ENCODE results near the gene OR1L6. TPM values are rescaled to one million over a fixed set of nuclear protein-coding genes. Genes with fewer than 3 reads are reported as not detected.

OR1L6 gene
- polyA plus RNA-seq, 1 of the 3 experiments (the other 2 are of a cell fraction): not detected

DNA sequence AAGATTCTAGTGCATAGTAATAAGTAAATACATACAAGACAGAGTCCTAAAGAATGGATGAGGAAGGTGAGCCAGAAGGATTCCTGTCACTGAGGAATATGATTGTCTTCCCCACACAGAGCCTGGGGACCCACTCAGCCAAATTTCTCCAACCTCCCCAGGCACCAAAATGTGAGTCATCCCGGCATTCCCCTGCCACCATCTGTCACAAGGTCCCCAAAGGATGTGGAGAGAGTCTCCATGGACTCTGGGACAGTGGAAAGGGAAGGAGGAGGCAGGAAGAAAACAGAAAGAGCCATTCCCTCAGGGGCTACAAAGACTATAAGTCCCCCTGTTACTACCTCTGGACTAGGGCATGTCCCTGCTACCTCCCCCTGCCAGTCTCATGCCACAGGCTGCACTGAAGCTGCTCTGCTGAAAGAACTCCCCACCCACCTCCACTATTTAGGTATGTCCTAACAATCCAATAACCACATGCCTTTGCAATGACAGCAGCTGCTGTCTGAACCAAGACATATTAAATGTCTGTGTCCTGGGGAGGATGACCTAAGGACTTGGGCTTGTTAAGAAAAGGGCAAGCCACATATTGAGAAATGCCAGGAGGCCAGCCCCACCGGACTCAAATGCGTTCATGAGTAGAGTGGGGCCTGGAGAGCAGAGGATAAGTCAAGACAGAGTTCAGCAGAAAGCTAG is 36.0 kb downstream of the OR1L6 start:
- H3K9ac ChIP-seq: no peak overlapping the region
- DNase-seq: no peak
- no peak overlapping the region for H2AFZ ChIP-seq (ENCODE audit: low read depth)
- H4K20me1 ChIP-seq (ENCODE audit: insufficient read depth): no peaks in the 10 kb centered on the region
- no peaks in the 10 kb centered on the region for H3F3A ChIP-seq (replicated peaks; ENCODE audit: insufficient read depth)
- H3K27ac ChIP-seq (ENCODE audit: low read depth in 2 of 2, low read length in 1 of 2): no peak overlapping the region
- 8% methylated on average over 3 of the region's 3 CpGs for WGBS (ENCODE audit: low lambda C conversion rate)
- H3K9me2 ChIP-seq: no peaks in the 10 kb centered on the region
- H3K9me3 ChIP-seq: no peaks in the 10 kb centered on the region
- TF ChIP-seq ELF1 (IDR thresholded peaks at IDR 0.05) (no peak), TCF12 (IDR thresholded peaks at IDR 0.05) (peak; percentile 10; the same call in 1 of the 2 replicates)
- no peaks in the 10 kb centered on the region for H3K36me3 ChIP-seq (replicated peaks in 1 of 2; ENCODE audit: control insufficient read depth in 1 of 2, insufficient read depth in 2 of 2, low read length in 1 of 2)
- no peak overlapping the region for H3K4me3 ChIP-seq (ENCODE audit: low read depth in 2 of 2, low read length in 1 of 2)
- ChIA-PET POLR2A (no interaction called here), CTCF (no interaction called here)
- no peak overlapping the region for H3K4me2 ChIP-seq
- H3K4me1 ChIP-seq (ENCODE audit: control insufficient read depth in 1 of 2, insufficient read depth in 2 of 2, low read depth in 1 of 2, low read length in 1 of 2): no peaks in the 10 kb centered on the region
- no peaks in the 10 kb centered on the region for H3K79me2 ChIP-seq (ENCODE audit: insufficient read depth)
- no peaks in the 10 kb centered on the region for H3K27me3 ChIP-seq (ENCODE audit: insufficient read depth)

GRCh38 chr9:122779181-122779580 is 37.1 kb downstream of the OR1L6 start:
- no peaks in the 10 kb centered on the region for H3K9me3 ChIP-seq
- no peak overlapping the region for H2AFZ ChIP-seq (ENCODE audit: low read depth)
- POLR2A ChIA-PET: interaction anchor here (0.6 to 0.7 kb wide), 2 partner anchors 35 to 400 kb away, joined by 3 read pairs; no protein-coding TSS in a partner anchor
- WGBS (ENCODE audit: low lambda C conversion rate): 35% methylated on average over 3 of the region's 3 CpGs
- no peaks in the 10 kb centered on the region for H3K79me2 ChIP-seq (ENCODE audit: insufficient read depth)
- no peaks in the 10 kb centered on the region for H3K9me2 ChIP-seq
- no peaks in the 10 kb centered on the region for H3K27me3 ChIP-seq (ENCODE audit: insufficient read depth)
- H3K36me3 ChIP-seq (replicated peaks in 1 of 2; ENCODE audit: control insufficient read depth in 1 of 2, insufficient read depth in 2 of 2, low read length in 1 of 2): no peaks in the 10 kb centered on the region
- DNase-seq: no peak
- no peaks in the 10 kb centered on the region for H3F3A ChIP-seq (replicated peaks; ENCODE audit: insufficient read depth)
- no peak overlapping the region for H3K4me2 ChIP-seq
- CTCF ChIA-PET: no interaction called here
- H3K27ac ChIP-seq (ENCODE audit: low read depth in 2 of 2, low read length in 1 of 2): no peak overlapping the region
- no peak overlapping the region for H3K9ac ChIP-seq
- H3K4me3 ChIP-seq (ENCODE audit: low read depth in 2 of 2, low read length in 1 of 2): no peak overlapping the region
- H4K20me1 ChIP-seq (ENCODE audit: insufficient read depth): no peaks in the 10 kb centered on the region
- no peak for TF ChIP-seq RXRA (IDR thresholded peaks at IDR 0.05; ENCODE audit: borderline replicate concordance, low read depth)
- TF ChIP-seq RCOR1 (IDR thresholded peaks at IDR 0.05; ENCODE audit: low read length): no peak
- no peak for TF ChIP-seq TEAD4 (IDR thresholded peaks at IDR 0.05; ENCODE audit: borderline replicate concordance, insufficient read depth)
- no peak for TF ChIP-seq POLR2AphosphoS5 (IDR thresholded peaks at IDR 0.05; ENCODE audit: low read depth, low read length)
- no peak for TF ChIP-seq SMC3 (IDR thresholded peaks at IDR 0.05; ENCODE audit: low read depth, low read length)
- no peak for TF ChIP-seq EP300 (IDR thresholded peaks at IDR 0.05; ENCODE audit: borderline replicate concordance in 1 of 2, low read depth in 1 of 2, low read length in 1 of 2)
- no peak for TF ChIP-seq USF1 (IDR thresholded peaks at IDR 0.05; ENCODE audit: borderline replicate concordance, low read depth)
- TF ChIP-seq CHD2 (IDR thresholded peaks at IDR 0.05; ENCODE audit: low read length, partially characterized antibody): no peak
- TF ChIP-seq TAF1 (IDR thresholded peaks at IDR 0.05; ENCODE audit: borderline replicate concordance, low read depth, low read length): no peak
- no peak for TF ChIP-seq SIN3A (IDR thresholded peaks at IDR 0.05; ENCODE audit: borderline replicate concordance, low read depth, low read length)
- no peaks in the 10 kb centered on the region for H3K4me1 ChIP-seq (ENCODE audit: control insufficient read depth in 1 of 2, insufficient read depth in 2 of 2, low read depth in 1 of 2, low read length in 1 of 2)

DNA sequence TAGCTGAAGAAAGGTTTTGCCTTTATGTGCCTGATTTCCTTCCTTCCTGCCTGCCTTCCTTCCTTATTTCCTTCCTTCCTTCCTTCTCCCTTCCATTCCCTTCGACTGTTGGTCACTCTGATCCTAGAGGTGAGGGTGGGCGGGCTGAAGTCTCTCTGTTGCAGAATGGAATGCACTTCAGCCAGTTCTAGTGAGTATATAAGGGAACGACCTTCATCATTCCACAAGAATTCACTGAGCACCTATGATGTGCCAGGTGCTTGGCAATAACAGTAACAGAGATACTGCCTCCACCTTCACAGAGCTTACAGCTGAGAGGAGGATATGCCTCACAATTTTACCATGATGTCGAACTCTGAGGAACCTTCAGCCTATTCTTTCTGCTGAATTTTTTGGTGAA is 37.9 kb downstream of the OR1L6 start:
- no peak for DNase-seq
- no peaks in the 10 kb centered on the region for H3K9me2 ChIP-seq
- no peaks in the 10 kb centered on the region for H3K9me3 ChIP-seq
- H3K4me1 ChIP-seq (ENCODE audit: control insufficient read depth in 1 of 2, insufficient read depth in 2 of 2, low read depth in 1 of 2, low read length in 1 of 2): no peaks in the 10 kb centered on the region
- no peaks in the 10 kb centered on the region; the same call in 1 of the 2 replicates for H3K27me3 ChIP-seq (ENCODE audit: insufficient read depth)
- ChIA-PET POLR2A (no interaction called here), CTCF (no interaction called here)
- 3% methylated on average over 4 of the region's 4 CpGs for WGBS (ENCODE audit: low lambda C conversion rate)
- H3F3A ChIP-seq (replicated peaks; ENCODE audit: insufficient read depth): no peaks in the 10 kb centered on the region
- no peak overlapping the region for H2AFZ ChIP-seq (ENCODE audit: low read depth)
- no peak overlapping the region for H3K4me3 ChIP-seq (ENCODE audit: low read depth in 2 of 2, low read length in 1 of 2)
- H3K27ac ChIP-seq (ENCODE audit: low read depth in 2 of 2, low read length in 1 of 2): no peak overlapping the region
- H3K9ac ChIP-seq: no peak overlapping the region
- no peak overlapping the region for H3K4me2 ChIP-seq
- no peaks in the 10 kb centered on the region for H4K20me1 ChIP-seq (ENCODE audit: insufficient read depth)
- no peaks in the 10 kb centered on the region for H3K79me2 ChIP-seq (ENCODE audit: insufficient read depth)
- no peaks in the 10 kb centered on the region for H3K36me3 ChIP-seq (replicated peaks in 1 of 2; ENCODE audit: control insufficient read depth in 1 of 2, insufficient read depth in 2 of 2, low read length in 1 of 2)
- TF ChIP-seq, protein P1, sequence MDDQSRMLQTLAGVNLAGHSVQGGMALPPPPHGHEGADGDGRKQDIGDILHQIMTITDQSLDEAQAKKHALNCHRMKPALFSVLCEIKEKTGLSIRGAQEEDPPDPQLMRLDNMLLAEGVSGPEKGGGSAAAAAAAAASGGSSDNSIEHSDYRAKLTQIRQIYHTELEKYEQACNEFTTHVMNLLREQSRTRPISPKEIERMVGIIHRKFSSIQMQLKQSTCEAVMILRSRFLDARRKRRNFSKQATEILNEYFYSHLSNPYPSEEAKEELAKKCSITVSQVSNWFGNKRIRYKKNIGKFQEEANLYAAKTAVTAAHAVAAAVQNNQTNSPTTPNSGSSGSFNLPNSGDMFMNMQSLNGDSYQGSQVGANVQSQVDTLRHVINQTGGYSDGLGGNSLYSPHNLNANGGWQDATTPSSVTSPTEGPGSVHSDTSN (IDR thresholded peaks at IDR 0.05): no peak
- TF ChIP-seq, protein P2, sequence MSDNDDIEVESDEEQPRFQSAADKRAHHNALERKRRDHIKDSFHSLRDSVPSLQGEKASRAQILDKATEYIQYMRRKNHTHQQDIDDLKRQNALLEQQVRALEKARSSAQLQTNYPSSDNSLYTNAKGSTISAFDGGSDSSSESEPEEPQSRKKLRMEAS (IDR thresholded peaks at IDR 0.05; ENCODE audit: low read depth): no peak
- TF ChIP-seq NFIC (IDR thresholded peaks at IDR 0.05; ENCODE audit: borderline replicate concordance) (no peak), TCF12 (IDR thresholded peaks at IDR 0.05) (no peak), CHD2 (IDR thresholded peaks at IDR 0.05; ENCODE audit: low read length, partially characterized antibody) (no peak), RCOR1 (IDR thresholded peaks at IDR 0.05; ENCODE audit: low read length) (no peak), POLR2AphosphoS5 (IDR thresholded peaks at IDR 0.05; ENCODE audit: low read depth, low read length) (no peak), FOSL2 (IDR thresholded peaks at IDR 0.05; ENCODE audit: borderline replicate concordance, low read depth) (no peak), GATA2 (CRISPR knock-in tag; IDR thresholded peaks at IDR 0.05) (no peak), IRF3 (IDR thresholded peaks at IDR 0.05; ENCODE audit: low read depth, low read length) (no peak)
